ENCODE results near the gene SNX3.

DNA sequence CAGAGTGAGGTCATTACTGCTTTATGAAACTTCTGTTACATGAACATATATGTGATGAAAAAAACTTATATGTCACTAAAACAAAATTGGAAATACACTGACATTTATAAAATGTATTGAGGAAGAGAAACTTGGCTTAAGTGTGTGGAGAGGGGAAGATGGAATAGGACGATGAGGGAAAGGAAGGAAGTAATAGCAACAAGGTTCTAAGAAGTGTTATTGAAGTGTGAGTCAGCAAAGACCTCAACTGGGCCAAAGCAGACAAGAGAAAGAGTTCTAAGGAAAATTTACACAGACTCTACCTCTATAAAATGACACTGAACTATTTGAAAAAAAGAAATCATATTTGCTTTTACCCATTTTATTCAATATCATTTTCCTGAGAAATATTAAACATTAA is 38.3 kb downstream of the SNX3 start:
- TF ChIP-seq, protein P1, sequence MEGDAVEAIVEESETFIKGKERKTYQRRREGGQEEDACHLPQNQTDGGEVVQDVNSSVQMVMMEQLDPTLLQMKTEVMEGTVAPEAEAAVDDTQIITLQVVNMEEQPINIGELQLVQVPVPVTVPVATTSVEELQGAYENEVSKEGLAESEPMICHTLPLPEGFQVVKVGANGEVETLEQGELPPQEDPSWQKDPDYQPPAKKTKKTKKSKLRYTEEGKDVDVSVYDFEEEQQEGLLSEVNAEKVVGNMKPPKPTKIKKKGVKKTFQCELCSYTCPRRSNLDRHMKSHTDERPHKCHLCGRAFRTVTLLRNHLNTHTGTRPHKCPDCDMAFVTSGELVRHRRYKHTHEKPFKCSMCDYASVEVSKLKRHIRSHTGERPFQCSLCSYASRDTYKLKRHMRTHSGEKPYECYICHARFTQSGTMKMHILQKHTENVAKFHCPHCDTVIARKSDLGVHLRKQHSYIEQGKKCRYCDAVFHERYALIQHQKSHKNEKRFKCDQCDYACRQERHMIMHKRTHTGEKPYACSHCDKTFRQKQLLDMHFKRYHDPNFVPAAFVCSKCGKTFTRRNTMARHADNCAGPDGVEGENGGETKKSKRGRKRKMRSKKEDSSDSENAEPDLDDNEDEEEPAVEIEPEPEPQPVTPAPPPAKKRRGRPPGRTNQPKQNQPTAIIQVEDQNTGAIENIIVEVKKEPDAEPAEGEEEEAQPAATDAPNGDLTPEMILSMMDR (conservative IDR thresholded peaks at IDR 0.05; ENCODE audit: low read length) = no peak
- no peak for TF ChIP-seq EZH2phosphoT487 (IDR thresholded peaks at IDR 0.05; ENCODE audit: borderline replicate concordance, low read depth, low read length)
